Measurements from ENCODE around the gene PROSER1.

PROSER1 gene

DNA sequence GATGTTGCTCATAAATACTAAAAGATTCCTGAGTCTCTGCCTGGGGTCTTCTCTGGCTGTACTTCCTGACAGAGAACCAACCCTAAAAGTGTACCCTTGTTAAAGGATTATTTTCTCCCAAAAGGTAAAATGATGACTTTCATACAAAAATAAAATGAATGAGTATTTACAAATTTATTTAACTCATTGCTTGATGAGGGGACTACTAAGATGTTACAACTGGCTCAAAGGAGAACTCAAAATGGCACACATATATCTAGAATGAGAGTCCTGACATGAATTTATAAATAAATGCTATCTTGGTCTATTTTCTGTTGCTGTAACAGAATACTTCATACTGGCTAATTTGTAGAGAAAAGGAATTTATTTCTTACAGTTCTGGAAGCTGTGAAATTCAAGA is 77.7 kb downstream of the PROSER1 start:
- Histone ChIP-seq H3K4me3 (no peak overlapping the region), H3K27ac (no peak overlapping the region)
- no peak for DNase-seq (ENCODE audit: low spot score)
- TF ChIP-seq, protein P1, sequence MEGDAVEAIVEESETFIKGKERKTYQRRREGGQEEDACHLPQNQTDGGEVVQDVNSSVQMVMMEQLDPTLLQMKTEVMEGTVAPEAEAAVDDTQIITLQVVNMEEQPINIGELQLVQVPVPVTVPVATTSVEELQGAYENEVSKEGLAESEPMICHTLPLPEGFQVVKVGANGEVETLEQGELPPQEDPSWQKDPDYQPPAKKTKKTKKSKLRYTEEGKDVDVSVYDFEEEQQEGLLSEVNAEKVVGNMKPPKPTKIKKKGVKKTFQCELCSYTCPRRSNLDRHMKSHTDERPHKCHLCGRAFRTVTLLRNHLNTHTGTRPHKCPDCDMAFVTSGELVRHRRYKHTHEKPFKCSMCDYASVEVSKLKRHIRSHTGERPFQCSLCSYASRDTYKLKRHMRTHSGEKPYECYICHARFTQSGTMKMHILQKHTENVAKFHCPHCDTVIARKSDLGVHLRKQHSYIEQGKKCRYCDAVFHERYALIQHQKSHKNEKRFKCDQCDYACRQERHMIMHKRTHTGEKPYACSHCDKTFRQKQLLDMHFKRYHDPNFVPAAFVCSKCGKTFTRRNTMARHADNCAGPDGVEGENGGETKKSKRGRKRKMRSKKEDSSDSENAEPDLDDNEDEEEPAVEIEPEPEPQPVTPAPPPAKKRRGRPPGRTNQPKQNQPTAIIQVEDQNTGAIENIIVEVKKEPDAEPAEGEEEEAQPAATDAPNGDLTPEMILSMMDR (IDR thresholded peaks at IDR 0.05): no peak

All from coronary artery (tissue), 2 donors.